ENCODE measurements around the gene RPS21.
A peak's percentile ranks its signal among the peaks of the same experiment; 100 is the strongest.
"Not testable (repeated sequence)": the region's sequence is repeated elsewhere in the genome, so short reads cannot be mapped to it uniquely, and the experiment has no call there.

RPS21 gene

GRCh38 chr20:62368976-62369814, 17.7 kb upstream of the RPS21 start:
- peak; percentile 25 for TF ChIP-seq CTCF (IDR thresholded peaks at IDR 0.05; ENCODE audit: extremely low read depth, missing control alignments)
- no peak for DNase-seq (ENCODE audit: low spot score)

GRCh38 chr20:62369815-62370114, 17.1 kb upstream of the RPS21 start:
- no peak for DNase-seq (ENCODE audit: low spot score)
- TF ChIP-seq CTCF (IDR thresholded peaks at IDR 0.05; ENCODE audit: extremely low read depth, missing control alignments), result no peak

- DNase-seq (ENCODE audit: low spot score), result no peak
- TF ChIP-seq CTCF (IDR thresholded peaks at IDR 0.05; ENCODE audit: extremely low read depth, missing control alignments), result no peak
Observed at GRCh38 chr20:62370115-62370806, 16.6 kb upstream of the RPS21 start.

- no peak for TF ChIP-seq CTCF (IDR thresholded peaks at IDR 0.05; ENCODE audit: extremely low read depth, missing control alignments)
- DNase-seq (ENCODE audit: low spot score), result no peak
Observed at GRCh38 chr20:62370807-62371587, 15.9 kb upstream of the RPS21 start.

GRCh38 chr20:62371588-62372041, 15.3 kb upstream of the RPS21 start:
- DNase-seq (ENCODE audit: low spot score), result no peak
- no peak for TF ChIP-seq CTCF (IDR thresholded peaks at IDR 0.05; ENCODE audit: extremely low read depth, missing control alignments)

GRCh38 chr20:62372042-62372993, 14.6 kb upstream of the RPS21 start:
- no peak for TF ChIP-seq CTCF (IDR thresholded peaks at IDR 0.05; ENCODE audit: extremely low read depth, missing control alignments)
- no peak for DNase-seq (ENCODE audit: low spot score)

- DNase-seq (ENCODE audit: low spot score), result not testable (repeated sequence)
Observed at GRCh38 chr20:62373631-62374179, 13.2 kb upstream of the RPS21 start.

Data from GM20000 (cell line).